Esophagus muscularis mucosa (tissue), 4 donors: ENCODE measurements around the gene NR1H3. TPM values are rescaled to one million over a fixed set of nuclear protein-coding genes. Genes with fewer than 3 reads are reported as not detected.

Source experiments
- DNase-seq: peaks from one replicate; pipeline ENCODE4 v3.0.0-alpha.2; 2017; ENCODE audit errors: extremely low spot score
- H3K27ac ChIP-seq, 4 donors: fragments of 200-600 bp; sonication (generic); replicated peaks in 1 of 4; 1 replicate in 3 of 4; 2 replicates in 1 of 4; pipeline ENCODE4 v1.5.1; 2016 to 2019; ENCODE audit warnings: mild to moderate bottlenecking in 1 of 4
- H3K27me3 ChIP-seq, 4 donors: fragments of 200-600 bp; sonication (generic); one replicate each; pipeline versions ENCODE4 v1.5.1 to v1.6.0; 2016 to 2019
- H3K36me3 ChIP-seq, 4 donors: fragments of 200-600 bp; sonication (generic); one replicate each; pipeline ENCODE4 v1.5.1; 2016 to 2019
- H3K4me1 ChIP-seq, 4 donors: fragments of 200-600 bp; sonication (generic); one replicate each; pipeline ENCODE4 v1.5.1; 2016 to 2019
- H3K4me3 ChIP-seq, 4 donors: fragments of 200-600 bp; sonication (generic); 1 replicate in 2 of 4; 2 replicates in 2 of 4; pipeline ENCODE4 v1.5.1; 2016 to 2019; ENCODE audit warnings: mild to moderate bottlenecking in 4 of 4, moderate library complexity in 1 of 4
- H3K9me3 ChIP-seq, 4 donors: fragments of 200-600 bp; sonication (generic); 1 replicate in 3 of 4; 2 replicates in 1 of 4; pipeline ENCODE4 v1.5.1; 2016 to 2019
- EP300 ChIP-seq: sonication (generic); formaldehyde crosslinking; IDR thresholded peaks from one replicate; pipeline ENCODE4 v1.6.1; 2017; ENCODE audit warnings: antibody characterized with exemption
- POLR2A ChIP-seq: fragments of 450-650 bp; IDR thresholded peaks from one replicate; pipeline ENCODE4 v1.6.1; 2017; ENCODE audit warnings: antibody characterized with exemption, moderate library complexity, mild to moderate bottlenecking, low read depth
- POLR2AphosphoS5 ChIP-seq, 2 donors: sonication (generic); formaldehyde crosslinking; IDR thresholded peaks; one replicate each; pipeline ENCODE4 v1.6.1; 2017; ENCODE audit warnings: antibody characterized with exemption in 2 of 2
- WGBS: methylation state at CpG from one replicate; pipeline ENCODE4 v1.1.5; 2018; 5-methylcytosine and 5-hydroxymethylcytosine counted together
- intact Hi-C: fragments of 100-400 bp; cut with DNase I; formaldehyde crosslinking; loops from one replicate; pipeline ENCODE4 v1.15.1; 2023
- total RNA-seq, 4 donors: library from RNA; depleted of rRNA; stranded (reverse); fragments of >200 nt; gene quantifications; one replicate each; pipeline versions ENCODE4 v1.1.0 to v1.2.1, GENCODE V29; 2016
- TF ChIP-seq, protein P1 (sequence below), 3 experiments: fragments of 200-600 bp in 2 of 3; fragments of 450-650 bp in 1 of 3; sonication (generic) in 2 of 3; IDR thresholded peaks; one replicate each; pipeline ENCODE4 v1.5.1; 2017 to 2019; ENCODE audit warnings: antibody characterized with exemption in 3 of 3, mild to moderate bottlenecking in 2 of 3, moderate library complexity in 1 of 3

Gene NR1H3
- total RNA-seq, 4 donors from 2014 or later: 14.5 to 26.2 (median 18.1) TPM

DNA sequence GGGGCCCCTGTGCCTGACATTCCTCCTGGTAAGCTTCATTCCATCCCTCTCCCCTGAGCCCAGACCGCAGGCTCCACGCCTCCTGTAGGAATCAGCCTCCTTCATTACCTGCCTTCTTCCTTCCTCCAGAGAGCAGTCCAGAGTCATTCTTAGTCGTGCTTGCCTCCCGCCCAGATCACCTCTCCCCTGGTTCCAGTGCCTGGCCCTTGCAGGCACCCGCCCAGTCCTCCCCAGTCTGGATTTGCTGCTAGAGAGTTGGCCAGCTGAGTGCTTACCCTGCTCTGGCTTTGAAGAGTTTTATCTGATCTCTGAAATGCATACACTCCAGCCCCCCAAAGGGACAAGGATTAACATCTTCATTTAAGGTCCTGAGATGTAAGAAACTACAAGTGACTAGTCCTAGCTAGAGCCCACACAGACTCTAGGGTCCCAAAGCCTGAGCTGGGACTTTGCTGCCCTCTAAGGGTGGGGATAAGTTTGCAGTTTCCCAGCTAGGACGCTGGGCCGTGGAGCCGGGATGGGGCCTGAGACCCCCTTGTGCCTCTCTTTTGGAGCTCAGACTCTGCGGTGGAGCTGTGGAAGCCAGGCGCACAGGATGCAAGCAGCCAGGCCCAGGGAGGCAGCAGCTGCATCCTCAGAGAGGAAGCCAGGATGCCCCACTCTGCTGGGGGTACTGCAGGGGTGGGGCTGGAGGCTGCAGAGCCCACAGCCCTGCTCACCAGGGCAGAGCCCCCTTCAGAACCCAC, 1.6 kb downstream of the NR1H3 start:
- intact Hi-C loops: no loop called here
- no peak for TF ChIP-seq POLR2AphosphoS5 (IDR thresholded peaks at IDR 0.05)
- TF ChIP-seq, protein P1, sequence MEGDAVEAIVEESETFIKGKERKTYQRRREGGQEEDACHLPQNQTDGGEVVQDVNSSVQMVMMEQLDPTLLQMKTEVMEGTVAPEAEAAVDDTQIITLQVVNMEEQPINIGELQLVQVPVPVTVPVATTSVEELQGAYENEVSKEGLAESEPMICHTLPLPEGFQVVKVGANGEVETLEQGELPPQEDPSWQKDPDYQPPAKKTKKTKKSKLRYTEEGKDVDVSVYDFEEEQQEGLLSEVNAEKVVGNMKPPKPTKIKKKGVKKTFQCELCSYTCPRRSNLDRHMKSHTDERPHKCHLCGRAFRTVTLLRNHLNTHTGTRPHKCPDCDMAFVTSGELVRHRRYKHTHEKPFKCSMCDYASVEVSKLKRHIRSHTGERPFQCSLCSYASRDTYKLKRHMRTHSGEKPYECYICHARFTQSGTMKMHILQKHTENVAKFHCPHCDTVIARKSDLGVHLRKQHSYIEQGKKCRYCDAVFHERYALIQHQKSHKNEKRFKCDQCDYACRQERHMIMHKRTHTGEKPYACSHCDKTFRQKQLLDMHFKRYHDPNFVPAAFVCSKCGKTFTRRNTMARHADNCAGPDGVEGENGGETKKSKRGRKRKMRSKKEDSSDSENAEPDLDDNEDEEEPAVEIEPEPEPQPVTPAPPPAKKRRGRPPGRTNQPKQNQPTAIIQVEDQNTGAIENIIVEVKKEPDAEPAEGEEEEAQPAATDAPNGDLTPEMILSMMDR (IDR thresholded peaks at IDR 0.05): peak; percentile 42 to 58 (median 52)
- no peak for TF ChIP-seq POLR2A
- Histone ChIP-seq H3K9me3 (no peaks in the 10 kb centered on the region), H3K4me1 (peaks cover 46 to 56% (median 52%) of the 10 kb centered on the region in 4 donors), H3K27ac (peak overlapping the region in 1 of 4 donors; percentile 73), H3K36me3 (peaks cover 0 to 30% (median 9%) of the 10 kb centered on the region in 4 donors), H3K27me3 (no peaks in the 10 kb centered on the region), H3K4me3 (no peak overlapping the region)
- DNase-seq: no peak
- 52% methylated on average over 10 of the region's 10 CpGs for WGBS

DNA sequence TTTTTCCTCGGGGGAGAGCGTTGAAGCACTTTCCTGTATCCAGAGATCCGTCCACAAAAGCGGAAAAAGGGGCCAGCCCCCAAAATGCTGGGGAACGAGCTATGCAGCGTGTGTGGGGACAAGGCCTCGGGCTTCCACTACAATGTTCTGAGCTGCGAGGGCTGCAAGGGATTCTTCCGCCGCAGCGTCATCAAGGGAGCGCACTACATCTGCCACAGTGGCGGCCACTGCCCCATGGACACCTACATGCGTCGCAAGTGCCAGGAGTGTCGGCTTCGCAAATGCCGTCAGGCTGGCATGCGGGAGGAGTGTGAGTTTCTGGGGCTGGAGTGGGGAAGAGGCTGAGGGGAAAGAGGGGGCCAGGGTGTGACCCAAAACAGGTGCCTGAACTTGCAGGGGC, 2.6 kb downstream of the NR1H3 start:
- Histone ChIP-seq H3K36me3 (peaks cover 0 to 30% (median 9%) of the 10 kb centered on the region in 4 donors), H3K27ac (no peak overlapping the region), H3K9me3 (no peaks in the 10 kb centered on the region), H3K27me3 (no peaks in the 10 kb centered on the region), H3K4me1 (peaks cover 43 to 47% (median 45%) of the 10 kb centered on the region in 4 donors), H3K4me3 (no peak overlapping the region)
- no peak for TF ChIP-seq POLR2AphosphoS5 (IDR thresholded peaks at IDR 0.05)
- no peak for TF ChIP-seq EP300
- TF ChIP-seq POLR2A: no peak
- TF ChIP-seq, protein P1 (IDR thresholded peaks at IDR 0.05): no peak
- WGBS: 88% methylated on average over 13 of the region's 19 CpGs
- intact Hi-C loops: no loop called here
- DNase-seq: no peak

DNA sequence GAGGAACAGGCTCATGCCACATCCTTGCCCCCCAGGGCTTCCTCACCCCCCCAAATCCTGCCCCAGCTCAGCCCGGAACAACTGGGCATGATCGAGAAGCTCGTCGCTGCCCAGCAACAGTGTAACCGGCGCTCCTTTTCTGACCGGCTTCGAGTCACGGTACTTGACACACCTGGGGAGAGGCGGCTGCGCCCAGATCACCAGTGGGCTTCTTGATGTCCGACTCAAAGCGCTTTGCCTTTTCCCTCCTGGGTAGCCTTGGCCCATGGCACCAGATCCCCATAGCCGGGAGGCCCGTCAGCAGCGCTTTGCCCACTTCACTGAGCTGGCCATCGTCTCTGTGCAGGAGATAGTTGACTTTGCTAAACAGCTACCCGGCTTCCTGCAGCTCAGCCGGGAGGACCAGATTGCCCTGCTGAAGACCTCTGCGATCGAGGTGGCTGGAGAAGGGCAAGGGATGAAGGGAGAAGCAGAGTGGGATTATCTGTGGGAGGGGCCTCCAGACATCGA, 3.5 kb downstream of the NR1H3 start:
- TF ChIP-seq POLR2AphosphoS5 (IDR thresholded peaks at IDR 0.05) (no peak), POLR2A (no peak), EP300 (no peak)
- TF ChIP-seq, protein P1 (IDR thresholded peaks at IDR 0.05): no peak
- intact Hi-C loops: no loop called here
- H3K4me1 ChIP-seq: peaks cover 36 to 39% (median 38%) of the 10 kb centered on the region in 4 donors
- no peak for DNase-seq
- H3K36me3 ChIP-seq: peaks cover 0 to 30% (median 9%) of the 10 kb centered on the region in 4 donors
- H3K4me3 ChIP-seq: no peak overlapping the region
- H3K9me3 ChIP-seq: no peaks in the 10 kb centered on the region
- H3K27me3 ChIP-seq: no peaks in the 10 kb centered on the region
- H3K27ac ChIP-seq: no peak overlapping the region
- WGBS: 95% methylated on average over 16 of the region's 22 CpGs

DNA sequence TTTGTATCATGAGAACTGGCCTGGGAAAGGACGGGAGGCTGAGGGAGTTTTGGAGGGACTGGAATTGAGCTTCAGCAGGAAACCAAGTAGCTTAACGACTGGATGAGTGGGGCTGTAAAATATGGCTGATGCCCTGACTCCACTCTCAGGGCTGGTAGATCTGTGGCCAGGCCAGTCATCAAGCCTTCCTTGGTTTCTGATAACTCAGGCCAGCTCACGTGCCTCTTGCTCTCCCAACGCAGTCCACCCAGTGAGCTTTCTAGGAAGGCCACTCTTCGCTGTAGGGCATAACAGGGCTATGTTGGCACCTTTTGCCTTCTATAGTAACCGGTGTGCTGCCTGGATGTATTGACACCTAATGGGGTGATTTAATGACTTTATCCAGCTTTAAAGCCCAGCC, 6.3 kb downstream of the NR1H3 start:
- Histone ChIP-seq H3K9me3 (no peaks in the 10 kb centered on the region), H3K36me3 (peaks cover 0 to 30% (median 9%) of the 10 kb centered on the region in 4 donors), H3K4me3 (no peak overlapping the region), H3K4me1 (peaks cover 23 to 29% (median 24%) of the 10 kb centered on the region in 4 donors), H3K27me3 (no peaks in the 10 kb centered on the region), H3K27ac (no peak overlapping the region)
- intact Hi-C loops: no loop called here
- 91% methylated on average over 6 of the region's 6 CpGs for WGBS
- TF ChIP-seq, protein P1 (IDR thresholded peaks at IDR 0.05): no peak
- TF ChIP-seq EP300 (no peak), POLR2A (no peak), POLR2AphosphoS5 (IDR thresholded peaks at IDR 0.05) (no peak)
- no peak for DNase-seq
